SU-DHL-6 (cell line): Measurements from ENCODE around the gene TMEM229B.

Experiments used
- EZH2phosphoT487 ChIP-seq: fragments of 200-600 bp; sonication (generic), shearing (Covaris generic); conservative IDR thresholded peaks from 2 replicates; pipeline ENCODE4 v1.6.1; 2018; ENCODE audit warnings: mild to moderate bottlenecking, antibody characterized with exemption, low read length, moderate library complexity, mixed read lengths
- TF ChIP-seq, protein P1 (sequence below): fragments of 200-600 bp; sonication (generic); IDR thresholded peaks from one replicate; pipeline ENCODE4 v1.5.1; 2017; ENCODE audit warnings: antibody characterized with exemption, mild to moderate bottlenecking, low read length, moderate library complexity; ENCODE audit not compliant: insufficient read depth, poor library complexity, severe bottlenecking

DNA sequence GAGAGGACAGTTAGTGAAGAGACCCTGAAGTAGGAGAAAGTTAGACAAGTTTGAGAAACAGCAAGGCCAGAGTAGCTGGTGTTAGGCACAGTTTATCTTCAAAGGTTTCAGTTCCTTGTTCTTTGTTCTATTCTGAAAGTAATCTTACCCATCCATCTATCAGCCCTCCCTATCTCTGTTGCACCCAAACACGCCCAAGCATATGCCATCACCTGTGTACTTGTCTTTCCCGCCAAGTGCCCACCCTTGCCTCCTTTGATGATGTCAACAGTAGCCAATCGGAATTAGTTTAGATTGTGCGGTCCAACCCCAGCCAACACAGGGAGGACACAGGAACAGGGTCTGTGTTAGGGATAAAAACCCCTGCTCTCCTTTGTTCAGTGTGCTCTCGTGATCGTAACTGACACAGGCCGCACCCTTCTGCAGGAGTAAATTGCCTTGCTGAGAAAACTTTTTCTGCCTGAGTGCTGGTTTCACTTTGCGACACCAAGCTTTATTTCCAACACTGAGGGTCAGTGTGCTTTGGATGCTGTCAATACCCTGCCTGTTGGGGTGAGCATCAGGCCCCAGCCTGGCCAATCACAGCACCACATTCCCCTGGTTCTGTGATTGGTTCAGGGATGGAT is 4.7 kb upstream of the TMEM229B start:
- TF ChIP-seq, protein P1, sequence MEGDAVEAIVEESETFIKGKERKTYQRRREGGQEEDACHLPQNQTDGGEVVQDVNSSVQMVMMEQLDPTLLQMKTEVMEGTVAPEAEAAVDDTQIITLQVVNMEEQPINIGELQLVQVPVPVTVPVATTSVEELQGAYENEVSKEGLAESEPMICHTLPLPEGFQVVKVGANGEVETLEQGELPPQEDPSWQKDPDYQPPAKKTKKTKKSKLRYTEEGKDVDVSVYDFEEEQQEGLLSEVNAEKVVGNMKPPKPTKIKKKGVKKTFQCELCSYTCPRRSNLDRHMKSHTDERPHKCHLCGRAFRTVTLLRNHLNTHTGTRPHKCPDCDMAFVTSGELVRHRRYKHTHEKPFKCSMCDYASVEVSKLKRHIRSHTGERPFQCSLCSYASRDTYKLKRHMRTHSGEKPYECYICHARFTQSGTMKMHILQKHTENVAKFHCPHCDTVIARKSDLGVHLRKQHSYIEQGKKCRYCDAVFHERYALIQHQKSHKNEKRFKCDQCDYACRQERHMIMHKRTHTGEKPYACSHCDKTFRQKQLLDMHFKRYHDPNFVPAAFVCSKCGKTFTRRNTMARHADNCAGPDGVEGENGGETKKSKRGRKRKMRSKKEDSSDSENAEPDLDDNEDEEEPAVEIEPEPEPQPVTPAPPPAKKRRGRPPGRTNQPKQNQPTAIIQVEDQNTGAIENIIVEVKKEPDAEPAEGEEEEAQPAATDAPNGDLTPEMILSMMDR = no peak
- TF ChIP-seq EZH2phosphoT487 = no peak
